ENCODE data around the gene P3H2.
"Not testable (repeated sequence)": the region's sequence is repeated elsewhere in the genome, so short reads cannot be mapped to it uniquely, and the experiment has no call there.

Gene P3H2

DNA sequence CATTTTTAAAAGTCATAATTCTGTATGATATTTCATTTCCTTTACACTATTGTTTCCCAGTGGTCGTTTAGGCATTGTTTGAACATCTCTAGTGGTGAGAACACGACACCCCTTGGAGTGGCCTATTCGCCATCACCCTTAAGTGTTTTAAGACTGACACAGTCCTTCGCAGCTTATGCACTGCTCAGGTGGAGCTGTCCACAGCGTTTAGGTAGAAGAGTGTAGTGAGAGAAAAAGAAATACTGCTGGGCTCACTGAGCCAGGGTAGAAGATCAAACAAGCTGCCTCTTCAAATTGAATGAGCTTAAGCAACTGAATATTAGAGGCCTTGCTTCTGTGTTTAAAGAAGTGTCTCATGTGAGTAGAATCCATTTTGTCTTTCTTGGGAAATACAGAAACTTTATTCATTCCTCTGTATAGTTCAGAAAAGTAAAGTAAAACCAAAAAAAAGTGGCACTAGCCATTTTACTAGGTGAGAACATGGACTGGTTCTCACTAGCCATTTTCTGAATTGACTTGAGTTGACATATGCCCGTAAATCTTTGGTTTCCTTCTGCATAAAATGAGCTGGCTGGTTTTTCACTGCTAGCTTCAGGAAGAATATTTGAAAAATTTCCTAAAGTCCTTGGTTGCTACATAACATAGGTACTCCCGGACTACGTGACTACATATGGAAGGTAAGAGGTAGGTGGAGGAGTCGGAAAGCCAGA, 155.9 kb downstream of the P3H2 start:
- no peak for DNase-seq (ENCODE audit: low read depth)
- TF ChIP-seq, protein P1, sequence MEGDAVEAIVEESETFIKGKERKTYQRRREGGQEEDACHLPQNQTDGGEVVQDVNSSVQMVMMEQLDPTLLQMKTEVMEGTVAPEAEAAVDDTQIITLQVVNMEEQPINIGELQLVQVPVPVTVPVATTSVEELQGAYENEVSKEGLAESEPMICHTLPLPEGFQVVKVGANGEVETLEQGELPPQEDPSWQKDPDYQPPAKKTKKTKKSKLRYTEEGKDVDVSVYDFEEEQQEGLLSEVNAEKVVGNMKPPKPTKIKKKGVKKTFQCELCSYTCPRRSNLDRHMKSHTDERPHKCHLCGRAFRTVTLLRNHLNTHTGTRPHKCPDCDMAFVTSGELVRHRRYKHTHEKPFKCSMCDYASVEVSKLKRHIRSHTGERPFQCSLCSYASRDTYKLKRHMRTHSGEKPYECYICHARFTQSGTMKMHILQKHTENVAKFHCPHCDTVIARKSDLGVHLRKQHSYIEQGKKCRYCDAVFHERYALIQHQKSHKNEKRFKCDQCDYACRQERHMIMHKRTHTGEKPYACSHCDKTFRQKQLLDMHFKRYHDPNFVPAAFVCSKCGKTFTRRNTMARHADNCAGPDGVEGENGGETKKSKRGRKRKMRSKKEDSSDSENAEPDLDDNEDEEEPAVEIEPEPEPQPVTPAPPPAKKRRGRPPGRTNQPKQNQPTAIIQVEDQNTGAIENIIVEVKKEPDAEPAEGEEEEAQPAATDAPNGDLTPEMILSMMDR (IDR thresholded peaks at IDR 0.05; ENCODE audit: low read length, missing control alignments) = no peak
- no peak overlapping the region for H3K4me3 ChIP-seq (replicated peaks; ENCODE audit: low read depth, low read length)

GRCh38 chr3:189962466-189962865, 158.2 kb downstream of the P3H2 start:
- TF ChIP-seq, protein P1 (IDR thresholded peaks at IDR 0.05; ENCODE audit: low read length, missing control alignments) = no peak
- no peak overlapping the region for H3K4me3 ChIP-seq (replicated peaks; ENCODE audit: low read depth, low read length)
- DNase-seq (ENCODE audit: low read depth) = no peak

- TF ChIP-seq, protein P1 (IDR thresholded peaks at IDR 0.05; ENCODE audit: low read length, missing control alignments) = peak; percentile 90
- DNase-seq (ENCODE audit: low read depth) = peak; percentile 90
Observed at GRCh38 chr3:189961522-189962161, 159.1 kb downstream of the P3H2 start.

DNA sequence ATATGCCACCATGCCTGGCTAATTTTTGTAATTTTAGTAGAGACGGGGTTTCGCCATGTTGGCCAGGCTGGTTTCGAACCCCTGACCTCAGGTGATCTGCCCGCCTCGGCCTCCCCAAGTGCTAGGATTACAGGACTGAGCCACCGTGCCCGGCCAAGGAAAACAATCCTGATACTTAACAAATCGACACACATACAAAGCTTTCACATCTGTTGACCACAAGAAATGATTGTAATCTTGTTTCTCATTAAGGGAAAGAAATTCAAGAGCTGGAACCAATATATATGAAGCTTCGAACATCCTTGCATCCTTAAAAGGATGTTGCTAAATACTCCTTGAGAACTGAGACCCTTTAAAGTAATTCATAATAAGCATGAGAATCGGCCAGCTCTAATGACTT, 159.6 kb downstream of the P3H2 start:
- H3K4me3 ChIP-seq (replicated peaks; ENCODE audit: low read depth, low read length); DNase-seq (ENCODE audit: low read depth): not testable (repeated sequence)

More at GRCh38 chr3:189961522-189962161, 159.1 kb downstream of the P3H2 start:
- no peak overlapping the region for H3K4me3 ChIP-seq (replicated peaks; ENCODE audit: low read depth, low read length)

DNA sequence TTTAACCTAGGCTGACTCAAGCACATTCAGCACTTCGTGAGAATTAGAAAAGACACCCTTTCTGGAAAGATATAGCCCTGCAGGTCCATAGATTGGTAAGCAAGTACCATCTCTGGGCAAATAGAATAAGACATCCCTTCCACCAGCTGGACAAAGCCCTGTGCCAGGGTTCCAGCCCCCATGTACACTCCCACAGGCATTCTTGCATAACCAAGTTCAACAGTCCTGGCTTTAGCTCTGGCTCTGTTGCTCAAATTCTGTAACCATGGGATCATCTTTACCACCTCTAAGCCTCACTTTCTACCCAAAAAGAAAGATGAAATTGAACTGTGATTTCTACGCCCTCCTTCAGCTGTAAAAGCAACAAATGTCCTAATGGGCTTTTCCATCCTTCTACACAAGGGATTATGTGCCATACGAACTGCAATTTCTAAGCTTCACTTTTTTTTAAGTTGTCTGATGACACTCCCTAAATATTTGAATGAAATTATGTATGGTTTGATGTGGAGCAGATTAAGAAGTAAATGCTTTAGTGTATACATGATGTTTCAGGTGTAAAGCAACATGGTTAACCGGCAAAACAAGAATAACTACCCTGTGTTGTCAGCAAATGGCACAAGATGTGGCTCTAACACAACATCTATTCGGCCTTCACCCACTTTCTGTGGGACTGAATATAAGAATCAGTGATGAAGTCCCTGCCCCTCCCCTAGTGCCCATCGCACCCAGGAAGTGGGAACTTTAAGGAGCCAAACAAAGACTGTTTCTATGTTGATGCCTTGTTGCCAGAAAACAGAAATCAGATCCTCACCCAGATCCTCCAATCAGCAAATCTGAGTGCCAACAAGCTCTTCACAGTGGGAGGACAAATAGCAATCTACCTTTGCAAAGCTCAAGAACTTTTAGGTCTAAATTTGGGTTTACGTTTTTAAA, 165.7 kb downstream of the P3H2 start:
- peak; percentile 60 for DNase-seq (ENCODE audit: low read depth)
- TF ChIP-seq, protein P1 (IDR thresholded peaks at IDR 0.05; ENCODE audit: low read length, missing control alignments) = no peak
- no peak overlapping the region for H3K4me3 ChIP-seq (replicated peaks; ENCODE audit: low read depth, low read length)

- H3K4me3 ChIP-seq (replicated peaks; ENCODE audit: low read depth, low read length) = no peak overlapping the region
- peak; percentile 36 for DNase-seq (ENCODE audit: low read depth)
- TF ChIP-seq, protein P1 (IDR thresholded peaks at IDR 0.05; ENCODE audit: low read length, missing control alignments) = no peak
Observed at GRCh38 chr3:189953551-189953950, 167.1 kb downstream of the P3H2 start.

DNA sequence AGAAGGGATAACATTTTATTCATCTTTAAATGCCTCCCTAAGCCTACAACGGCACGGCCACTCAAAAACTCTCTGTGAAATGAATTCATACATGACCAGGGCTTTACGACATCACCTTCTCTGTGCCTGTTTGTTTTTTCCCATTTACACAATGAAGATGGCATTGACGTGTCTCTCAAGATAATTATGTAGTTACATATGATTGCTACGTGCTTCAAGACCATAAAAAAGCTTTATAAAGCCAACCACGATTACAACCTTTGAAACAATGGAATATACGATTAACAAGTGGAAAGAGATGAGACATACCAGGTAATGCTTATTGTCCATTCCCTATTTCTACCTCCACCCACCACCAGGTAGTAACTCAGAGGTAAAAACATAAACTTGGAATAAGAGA, 168.4 kb downstream of the P3H2 start:
- no peak overlapping the region for H3K4me3 ChIP-seq (replicated peaks; ENCODE audit: low read depth, low read length)
- TF ChIP-seq, protein P1 (IDR thresholded peaks at IDR 0.05; ENCODE audit: low read length, missing control alignments) = no peak
- DNase-seq (ENCODE audit: low read depth) = no peak

Measured in fibroblast of pulmonary artery (primary cell).